GM12874 (cell line): ENCODE measurements around the gene ARMC9.

Experiments used
- TF ChIP-seq, protein P1 (sequence below): IDR thresholded peaks from 2 replicates; pipeline ENCODE4 v1.5.1; 2011; ENCODE audit warnings: low read depth, mild to moderate bottlenecking, control low read depth, low read length, moderate library complexity; ENCODE audit not compliant: insufficient read depth

The ARMC9 gene

DNA sequence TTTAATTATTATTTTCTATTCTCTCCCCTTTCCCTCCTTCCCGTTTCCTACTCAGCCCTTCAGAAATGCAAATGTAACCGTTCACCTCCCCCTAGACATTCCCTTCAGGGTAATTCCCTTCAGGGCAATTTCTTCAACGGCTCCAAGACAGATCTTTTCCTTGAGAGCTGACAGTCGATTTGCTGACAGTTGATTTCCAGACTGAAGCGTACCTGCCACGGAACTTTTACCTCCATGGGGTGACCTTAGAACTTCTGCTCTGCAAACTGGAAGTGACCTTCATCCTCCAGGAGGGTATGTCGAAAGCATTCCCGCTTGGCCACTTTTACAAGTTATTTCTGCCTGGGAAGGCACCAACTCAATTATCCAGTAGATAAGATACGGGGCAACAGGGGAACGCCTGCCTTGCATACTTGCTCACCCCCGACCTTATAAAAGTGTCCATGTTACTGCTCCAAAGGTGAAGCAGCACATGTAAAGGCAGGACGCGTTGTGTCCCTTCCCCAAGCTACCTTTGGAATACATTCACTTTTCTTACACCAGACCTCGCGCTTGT lies 215.6 kb downstream of the ARMC9 start:
- TF ChIP-seq, protein P1, sequence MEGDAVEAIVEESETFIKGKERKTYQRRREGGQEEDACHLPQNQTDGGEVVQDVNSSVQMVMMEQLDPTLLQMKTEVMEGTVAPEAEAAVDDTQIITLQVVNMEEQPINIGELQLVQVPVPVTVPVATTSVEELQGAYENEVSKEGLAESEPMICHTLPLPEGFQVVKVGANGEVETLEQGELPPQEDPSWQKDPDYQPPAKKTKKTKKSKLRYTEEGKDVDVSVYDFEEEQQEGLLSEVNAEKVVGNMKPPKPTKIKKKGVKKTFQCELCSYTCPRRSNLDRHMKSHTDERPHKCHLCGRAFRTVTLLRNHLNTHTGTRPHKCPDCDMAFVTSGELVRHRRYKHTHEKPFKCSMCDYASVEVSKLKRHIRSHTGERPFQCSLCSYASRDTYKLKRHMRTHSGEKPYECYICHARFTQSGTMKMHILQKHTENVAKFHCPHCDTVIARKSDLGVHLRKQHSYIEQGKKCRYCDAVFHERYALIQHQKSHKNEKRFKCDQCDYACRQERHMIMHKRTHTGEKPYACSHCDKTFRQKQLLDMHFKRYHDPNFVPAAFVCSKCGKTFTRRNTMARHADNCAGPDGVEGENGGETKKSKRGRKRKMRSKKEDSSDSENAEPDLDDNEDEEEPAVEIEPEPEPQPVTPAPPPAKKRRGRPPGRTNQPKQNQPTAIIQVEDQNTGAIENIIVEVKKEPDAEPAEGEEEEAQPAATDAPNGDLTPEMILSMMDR: no peak

DNA sequence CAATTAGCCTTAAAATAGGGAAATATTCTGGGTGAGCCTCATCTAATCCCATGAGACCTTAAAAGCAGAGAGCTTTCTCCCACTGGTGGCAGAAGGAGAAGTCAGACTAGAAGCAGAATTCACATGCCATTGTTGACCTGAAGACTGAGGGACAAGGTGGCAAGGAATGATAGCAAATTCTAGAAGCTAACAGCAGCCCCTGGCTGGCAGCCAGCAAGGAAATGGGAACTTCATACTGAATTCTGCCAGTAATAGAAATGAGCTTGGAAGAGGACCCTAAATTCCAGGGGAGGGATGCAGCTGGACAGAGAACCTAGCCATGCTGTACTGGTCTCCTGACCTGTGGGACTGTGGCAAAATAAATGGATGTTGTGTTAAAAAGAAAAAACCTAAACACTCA lies 216.6 kb downstream of the ARMC9 start:
- TF ChIP-seq, protein P1: no peak

DNA sequence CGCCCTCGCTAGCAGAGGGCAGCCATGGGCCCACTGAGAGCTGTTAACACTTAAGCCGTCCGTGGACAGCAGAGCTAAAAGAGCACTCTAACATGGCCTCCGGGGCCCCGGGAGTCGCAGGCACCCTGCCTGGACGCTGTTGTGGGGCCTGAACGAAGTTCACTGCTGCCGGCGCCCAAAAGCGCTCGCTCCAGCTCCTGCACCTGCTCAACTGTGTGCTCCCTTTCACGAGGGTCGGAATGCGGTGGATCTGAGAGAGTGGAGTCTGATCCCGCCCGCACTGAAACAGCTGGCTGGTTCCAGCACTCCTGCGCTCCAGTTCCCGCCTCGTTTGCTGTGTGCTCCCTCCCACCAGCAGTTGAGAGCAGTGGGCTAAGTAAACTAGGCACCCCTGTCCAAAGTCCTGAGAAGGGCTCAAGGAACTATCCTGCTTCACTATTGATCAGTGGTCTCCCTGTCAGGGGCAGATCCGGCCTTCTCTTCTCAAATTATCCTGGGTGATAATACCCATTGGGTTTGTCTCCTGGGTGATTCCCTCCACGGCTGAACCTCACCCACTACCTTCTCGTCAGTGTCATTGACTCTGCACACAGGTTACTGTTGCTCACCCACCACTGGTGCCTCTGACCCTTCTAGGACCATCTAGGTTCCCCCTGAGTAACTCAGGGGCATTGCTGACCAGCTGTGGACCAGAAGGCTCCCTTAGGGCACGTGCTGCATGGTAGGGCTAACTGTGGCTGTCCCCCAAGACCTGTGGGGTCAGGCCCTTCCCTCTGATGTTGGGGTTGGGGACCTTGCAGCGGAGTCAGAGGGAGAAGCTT lies 220.6 kb downstream of the ARMC9 start:
- TF ChIP-seq, protein P1: no peak

DNA sequence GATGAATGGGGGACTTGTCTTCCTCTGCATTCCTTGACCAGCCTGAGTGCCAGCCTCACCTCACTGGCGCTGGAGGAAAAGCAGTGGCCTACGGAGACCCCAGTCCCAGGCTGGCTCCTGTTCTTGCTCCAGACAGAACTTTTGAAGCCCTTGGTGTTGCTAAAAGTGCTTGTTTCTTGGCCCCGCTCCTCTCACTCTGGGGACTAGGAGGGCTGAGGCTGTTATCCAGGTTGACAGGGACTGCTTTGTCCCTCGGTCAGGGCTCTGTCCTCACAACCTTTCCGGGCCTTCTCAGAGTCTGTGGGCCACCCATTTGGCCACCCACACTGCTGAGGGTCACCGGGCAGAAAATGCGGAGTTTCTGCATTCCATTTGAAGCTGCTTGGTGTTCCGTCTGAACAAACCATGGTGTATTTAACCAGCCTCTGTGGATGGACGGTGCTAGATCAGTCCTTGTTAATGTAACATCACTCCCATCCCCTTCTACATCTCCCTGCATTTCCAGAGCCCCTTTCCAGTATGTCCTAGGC lies 222.7 kb downstream of the ARMC9 start:
- TF ChIP-seq, protein P1: no peak

DNA sequence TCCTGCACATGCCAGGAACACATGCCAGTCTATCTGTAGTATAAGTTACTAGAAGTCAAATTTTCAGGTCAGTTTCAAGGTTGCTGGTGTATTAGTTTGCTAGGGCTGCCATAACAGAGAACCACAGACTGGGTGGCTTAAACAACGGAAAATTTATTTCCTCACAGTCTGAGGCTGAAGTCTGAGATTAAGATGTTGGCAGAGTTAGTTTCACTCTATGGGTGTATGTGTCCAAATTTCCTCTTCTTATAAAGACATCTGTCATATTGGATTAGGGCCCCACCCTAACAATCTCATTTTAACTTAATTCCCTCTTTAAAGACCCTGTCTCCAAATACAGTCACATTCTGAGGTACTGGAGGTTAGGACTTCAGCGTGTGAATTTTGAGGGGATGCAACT lies 223.6 kb downstream of the ARMC9 start:
- TF ChIP-seq, protein P1: no peak

DNA sequence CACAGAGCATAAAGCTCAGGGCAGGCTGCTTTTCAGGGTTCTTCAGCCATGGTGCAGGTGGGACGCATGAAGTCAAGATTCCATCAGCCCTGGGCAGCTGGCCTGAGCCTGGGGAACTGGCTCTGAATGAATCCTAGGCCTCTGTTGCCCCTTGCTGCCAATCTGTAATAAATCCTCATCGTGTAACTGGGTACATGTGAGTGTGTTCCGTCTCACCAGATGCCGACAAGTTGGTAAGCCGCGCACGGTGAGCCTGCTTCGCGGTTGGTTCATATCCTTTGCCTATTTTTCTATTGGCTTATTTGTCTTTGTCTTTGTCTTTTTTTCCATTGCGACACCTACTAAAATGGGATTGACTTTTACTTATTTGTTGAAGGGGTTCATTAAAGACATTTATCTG lies 224.7 kb downstream of the ARMC9 start:
- TF ChIP-seq, protein P1: no peak
